SH-SY5Y (cell line): ENCODE results near the gene ZNF425.

Experiments
- GATA2 ChIP-seq: IDR thresholded peaks from 2 replicates; pipeline ENCODE4 v1.6.1; 2011; ENCODE audit warnings: mild to moderate bottlenecking, low read depth, low read length
- GATA3 ChIP-seq: IDR thresholded peaks from 2 replicates; pipeline ENCODE4 v1.6.1; 2011; ENCODE audit warnings: low read depth, mild to moderate bottlenecking, low read length, moderate library complexity

- TF ChIP-seq GATA2 (no peak), GATA3 (no peak)
Observed at GRCh38 chr7:149166142-149166541, 40.0 kb upstream of the ZNF425 start.
